ENCODE data around the gene SLC6A19. TPM values are rescaled to one million over a fixed set of nuclear protein-coding genes. Genes with fewer than 3 reads are reported as not detected.

SLC6A19 gene
- total and polyA plus RNA-seq, 9 of the 15 experiments (the other 6 are each of a cell fraction or from before 2014, with no cell fraction given): 0.03 to 1.6 (median 0.59) TPM

DNA sequence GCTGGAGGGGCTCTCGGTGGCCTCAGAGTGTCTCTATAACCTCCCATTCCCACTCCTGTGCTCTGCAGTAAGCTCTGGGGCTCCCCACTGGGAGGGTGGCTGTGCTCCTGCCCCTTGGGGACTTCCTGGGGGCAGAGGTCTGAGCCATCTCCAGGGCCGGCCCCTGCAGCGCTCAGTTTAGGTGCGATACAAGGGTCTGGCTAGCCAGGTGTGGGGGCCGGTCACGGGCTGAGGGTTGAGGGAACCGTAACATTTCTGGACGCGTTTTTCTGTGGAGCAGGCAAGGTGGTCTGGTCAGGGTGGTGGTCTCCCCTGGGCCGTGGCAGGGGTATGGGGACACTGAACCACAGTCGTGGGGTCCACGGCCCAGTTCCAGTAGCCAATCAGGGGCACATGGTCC is 38.0 kb upstream of the SLC6A19 start:
- Histone ChIP-seq H3K9me3 (replicated peaks; ENCODE audit: control insufficient read depth, insufficient read depth, low read depth, low read length) (peaks cover 2% of the 10 kb centered on the region; the same call in 1 of the 2 replicates), H3K9me1 (ENCODE audit: control insufficient read depth, insufficient read depth, low read length) (no peaks in the 10 kb centered on the region), H3K9ac (ENCODE audit: insufficient read depth in 1 of 2, low read depth in 2 of 2, low read length in 2 of 2) (no peak overlapping the region), H3K4me2 (ENCODE audit: insufficient read depth, low read length) (no peak overlapping the region), H3K4me1 (replicated peaks in 1 of 2; ENCODE audit: control insufficient read depth in 2 of 2, insufficient read depth in 2 of 2, low read length in 2 of 2) (peaks cover 0 to 32% of the 10 kb centered on the region in 2 experiments; a peak in 2 of 5 replicates), H4K20me1 (replicated peaks; ENCODE audit: control insufficient read depth, insufficient read depth, low read length) (peaks cover 30% of the 10 kb centered on the region), H2AFZ (ENCODE audit: low read depth, low read length) (no peak overlapping the region), H3K79me2 (ENCODE audit: control insufficient read depth, insufficient read depth, low read length) (no peaks in the 10 kb centered on the region), H3K27me3 (ENCODE audit: control insufficient read depth in 2 of 2, insufficient read depth in 2 of 2, low read length in 2 of 2) (peaks cover 32 to 64% of the 10 kb centered on the region in 2 experiments; a peak in 4 of 5 replicates), H3K36me3 (ENCODE audit: control insufficient read depth, insufficient read depth, low read length) (no peaks in the 10 kb centered on the region), H3K4me3 (no peak overlapping the region), H3K27ac (ENCODE audit: extremely low read depth, low read depth, low read length) (no peak overlapping the region)
- ATAC-seq: no peak
- intact Hi-C loops (cut with micrococcal nuclease) (loop anchor here (10.0 kb wide), 1 partner anchor 169 kb away; no protein-coding TSS in a partner anchor), in situ Hi-C loops (cut with MboI) (no loop called here)
- POLR2A ChIA-PET: interaction anchor here (0.6 kb wide), 1 partner anchor 932 kb away, joined by 3 read pairs; no protein-coding TSS in a partner anchor
- WGBS (ENCODE audit: insufficient coverage, low coverage, missing lambda C conversion rate): 1% methylated on average over 12 of the region's 12 CpGs
- no TSS peak for BruUV-seq (replicated peaks)
- CTCF ChIA-PET (ENCODE audit: low intra/inter-chr PET ratio): no interaction called here
- FAIRE-seq: no peak
- TF ChIP-seq, protein P1, sequence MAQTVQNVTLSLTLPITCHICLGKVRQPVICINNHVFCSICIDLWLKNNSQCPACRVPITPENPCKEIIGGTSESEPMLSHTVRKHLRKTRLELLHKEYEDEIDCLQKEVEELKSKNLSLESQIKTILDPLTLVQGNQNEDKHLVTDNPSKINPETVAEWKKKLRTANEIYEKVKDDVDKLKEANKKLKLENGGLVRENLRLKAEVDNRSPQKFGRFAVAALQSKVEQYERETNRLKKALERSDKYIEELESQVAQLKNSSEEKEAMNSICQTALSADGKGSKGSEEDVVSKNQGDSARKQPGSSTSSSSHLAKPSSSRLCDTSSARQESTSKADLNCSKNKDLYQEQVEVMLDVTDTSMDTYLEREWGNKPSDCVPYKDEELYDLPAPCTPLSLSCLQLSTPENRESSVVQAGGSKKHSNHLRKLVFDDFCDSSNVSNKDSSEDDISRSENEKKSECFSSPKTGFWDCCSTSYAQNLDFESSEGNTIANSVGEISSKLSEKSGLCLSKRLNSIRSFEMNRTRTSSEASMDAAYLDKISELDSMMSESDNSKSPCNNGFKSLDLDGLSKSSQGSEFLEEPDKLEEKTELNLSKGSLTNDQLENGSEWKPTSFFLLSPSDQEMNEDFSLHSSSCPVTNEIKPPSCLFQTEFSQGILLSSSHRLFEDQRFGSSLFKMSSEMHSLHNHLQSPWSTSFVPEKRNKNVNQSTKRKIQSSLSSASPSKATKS (CRISPR knock-in tag; IDR thresholded peaks at IDR 0.05): no peak
- DNase-seq (ENCODE audit: extremely low read depth in 1 of 4, low spot score in 3 of 4): no peak

DNA sequence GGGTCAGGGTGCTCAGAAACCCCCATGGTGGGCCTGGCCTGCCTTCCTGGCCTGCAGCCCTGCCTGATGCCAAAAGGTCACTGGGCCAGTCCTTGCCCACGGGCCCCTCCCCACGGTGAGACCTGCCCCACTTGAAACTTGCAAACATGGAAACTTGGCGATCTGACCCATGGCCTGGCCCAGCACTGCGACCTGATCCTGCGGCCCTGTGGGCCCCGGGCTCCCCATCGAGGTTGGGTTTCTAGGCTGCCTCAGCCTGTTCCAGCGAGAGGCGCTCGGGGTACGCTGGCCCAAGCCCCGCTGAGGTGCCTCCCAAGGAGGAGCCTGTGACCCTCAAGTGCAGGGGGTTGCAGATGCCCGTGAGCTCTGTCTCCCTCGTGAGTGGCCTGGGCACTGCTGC is 37.5 kb upstream of the SLC6A19 start:
- DNase-seq (ENCODE audit: extremely low read depth in 1 of 4, low spot score in 3 of 4): no peak
- in situ Hi-C loops (cut with MboI): no loop called here

More for the DNA sequence above, 37.5 kb upstream of the SLC6A19 start:
- Histone ChIP-seq H3K27ac (ENCODE audit: extremely low read depth, low read depth, low read length) (no peak overlapping the region), H3K4me1 (replicated peaks in 1 of 2; ENCODE audit: control insufficient read depth in 2 of 2, insufficient read depth in 2 of 2, low read length in 2 of 2) (peaks cover 0 to 32% of the 10 kb centered on the region in 2 experiments; a peak in 2 of 5 replicates), H4K20me1 (replicated peaks; ENCODE audit: control insufficient read depth, insufficient read depth, low read length) (peaks cover 30% of the 10 kb centered on the region), H3K9ac (ENCODE audit: insufficient read depth in 1 of 2, low read depth in 2 of 2, low read length in 2 of 2) (no peak overlapping the region), H3K9me1 (ENCODE audit: control insufficient read depth, insufficient read depth, low read length) (no peaks in the 10 kb centered on the region), H3K9me3 (replicated peaks; ENCODE audit: control insufficient read depth, insufficient read depth, low read depth, low read length) (peaks cover 2% of the 10 kb centered on the region; the same call in 1 of the 2 replicates), H3K27me3 (ENCODE audit: control insufficient read depth in 2 of 2, insufficient read depth in 2 of 2, low read length in 2 of 2) (peaks cover 29 to 60% of the 10 kb centered on the region in 2 experiments; a peak in 4 of 5 replicates), H3K4me2 (ENCODE audit: insufficient read depth, low read length) (no peak overlapping the region), H3K79me2 (ENCODE audit: control insufficient read depth, insufficient read depth, low read length) (no peaks in the 10 kb centered on the region), H2AFZ (ENCODE audit: low read depth, low read length) (no peak overlapping the region), H3K36me3 (ENCODE audit: control insufficient read depth, insufficient read depth, low read length) (no peaks in the 10 kb centered on the region), H3K4me3 (no peak overlapping the region)
- BruUV-seq (replicated peaks): no TSS peak
- TF ChIP-seq LARP7 (IDR thresholded peaks at IDR 0.05): no peak
- TF ChIP-seq, protein P2, sequence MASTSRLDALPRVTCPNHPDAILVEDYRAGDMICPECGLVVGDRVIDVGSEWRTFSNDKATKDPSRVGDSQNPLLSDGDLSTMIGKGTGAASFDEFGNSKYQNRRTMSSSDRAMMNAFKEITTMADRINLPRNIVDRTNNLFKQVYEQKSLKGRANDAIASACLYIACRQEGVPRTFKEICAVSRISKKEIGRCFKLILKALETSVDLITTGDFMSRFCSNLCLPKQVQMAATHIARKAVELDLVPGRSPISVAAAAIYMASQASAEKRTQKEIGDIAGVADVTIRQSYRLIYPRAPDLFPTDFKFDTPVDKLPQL (IDR thresholded peaks at IDR 0.05; ENCODE audit: extremely low read depth, insufficient read length): no peak
- TF ChIP-seq MTF1 (CRISPR knock-in tag; IDR thresholded peaks at IDR 0.05; ENCODE audit: borderline replicate concordance): no peak
- no peak for TF ChIP-seq KLF1 (tag; IDR thresholded peaks at IDR 0.05)
- no peak for TF ChIP-seq ZNF140 (CRISPR knock-in tag; IDR thresholded peaks at IDR 0.05)
- TF ChIP-seq ZNF224 (CRISPR knock-in tag; IDR thresholded peaks at IDR 0.05): no peak
- TF ChIP-seq, protein P3, sequence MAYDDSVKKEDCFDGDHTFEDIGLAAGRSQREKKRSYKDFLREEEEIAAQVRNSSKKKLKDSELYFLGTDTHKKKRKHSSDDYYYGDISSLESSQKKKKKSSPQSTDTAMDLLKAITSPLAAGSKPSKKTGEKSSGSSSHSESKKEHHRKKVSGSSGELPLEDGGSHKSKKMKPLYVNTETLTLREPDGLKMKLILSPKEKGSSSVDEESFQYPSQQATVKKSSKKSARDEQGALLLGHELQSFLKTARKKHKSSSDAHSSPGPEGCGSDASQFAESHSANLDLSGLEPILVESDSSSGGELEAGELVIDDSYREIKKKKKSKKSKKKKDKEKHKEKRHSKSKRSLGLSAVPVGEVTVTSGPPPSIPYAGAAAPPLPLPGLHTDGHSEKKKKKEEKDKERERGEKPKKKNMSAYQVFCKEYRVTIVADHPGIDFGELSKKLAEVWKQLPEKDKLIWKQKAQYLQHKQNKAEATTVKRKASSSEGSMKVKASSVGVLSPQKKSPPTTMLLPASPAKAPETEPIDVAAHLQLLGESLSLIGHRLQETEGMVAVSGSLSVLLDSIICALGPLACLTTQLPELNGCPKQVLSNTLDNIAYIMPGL (CRISPR knock-in tag; IDR thresholded peaks at IDR 0.05): no peak
- WGBS (ENCODE audit: insufficient coverage, low coverage, missing lambda C conversion rate): 19% methylated on average over 14 of the region's 14 CpGs
- ChIA-PET POLR2A (no interaction called here), CTCF (ENCODE audit: low intra/inter-chr PET ratio) (no interaction called here)
- ATAC-seq (no peak), FAIRE-seq (no peak)
- intact Hi-C loops (cut with micrococcal nuclease): loop anchor here (10.0 kb wide), 1 partner anchor 169 kb away; no protein-coding TSS in a partner anchor

Data from K562 (cell line).